ENCODE results near the gene KNTC1. TPM values are rescaled to one million over a fixed set of nuclear protein-coding genes. Genes with fewer than 3 reads are reported as not detected.
A peak's percentile ranks its signal among the peaks of the same experiment; 100 is the strongest.

Gene KNTC1
- total RNA-seq, 2 experiments from 2014 or later = 170 to 195 TPM

DNA sequence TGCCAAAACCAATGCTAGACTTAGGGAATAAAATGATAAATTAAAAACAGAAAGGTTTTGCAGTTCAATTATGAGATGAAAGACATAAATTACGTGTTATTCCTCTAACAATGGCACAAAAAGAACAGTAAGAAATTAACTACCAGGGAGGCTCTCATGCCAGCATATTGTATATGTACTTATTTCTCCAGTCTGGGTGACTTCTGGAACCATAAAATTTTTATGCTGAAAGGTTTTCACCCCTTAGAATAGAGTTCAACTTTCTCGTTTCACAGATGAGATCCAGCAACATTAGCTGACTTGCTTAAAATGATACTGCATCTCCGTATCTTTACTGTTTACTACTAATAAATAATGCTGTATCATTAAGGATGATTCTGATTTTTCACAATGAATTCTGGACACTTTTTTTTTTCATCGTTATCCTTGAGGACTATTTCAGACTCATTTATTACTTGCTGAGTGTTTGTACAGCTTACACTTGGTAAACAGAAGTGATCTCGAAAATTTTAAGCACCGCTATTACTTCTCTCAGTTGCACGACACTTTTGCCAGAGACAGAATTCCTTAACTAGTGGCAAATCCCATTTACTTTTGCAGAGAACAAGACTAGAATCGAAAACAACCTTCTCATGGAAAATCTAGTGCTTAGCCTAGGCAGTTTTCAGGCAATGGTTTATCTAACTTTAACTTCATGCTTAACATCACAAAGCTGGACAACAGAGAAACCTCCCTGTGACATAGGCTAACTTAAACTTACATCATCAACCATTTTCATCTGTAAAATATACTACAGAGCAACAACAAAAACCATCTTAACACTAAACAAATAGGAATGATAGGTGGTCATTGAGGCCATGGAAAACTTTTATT lies 3.0 kb upstream of the KNTC1 start:
- ChIA-PET CTCF (ENCODE audit: unreplicated experiment) (no interaction called here), POLR2A (interaction anchor here (0.6 to 2.5 kb wide), 3 partner anchors 11 to 32 kb away, joined by 3 to 18 read pairs (median 3); partner anchors contain the start of gene ZCCHC8)
- Histone ChIP-seq H3K4me3 (ENCODE audit: low read depth, low read length, poor library complexity, severe bottlenecking) (peak overlapping the region; percentile 99), H3K4me2 (ENCODE audit: low read length) (peak overlapping the region; percentile 75), H3K79me2 (ENCODE audit: insufficient read depth, low read depth, low read length) (peaks cover 96% of the 10 kb centered on the region), H3K36me3 (ENCODE audit: insufficient read depth, low read length) (peaks cover 80% of the 10 kb centered on the region), H3K9me3 (ENCODE audit: low read length) (no peaks in the 10 kb centered on the region), H4K20me1 (ENCODE audit: insufficient read depth, low read length) (peaks cover 52% of the 10 kb centered on the region), H2AFZ (ENCODE audit: low read length) (no peak overlapping the region), H3K4me1 (ENCODE audit: insufficient read depth, low read length, poor library complexity, severe bottlenecking) (peaks cover 39% of the 10 kb centered on the region), H3K9me2 (ENCODE audit: insufficient read depth, low read length) (no peaks in the 10 kb centered on the region), H3K27ac (ENCODE audit: low read depth, low read length, poor library complexity, severe bottlenecking) (peak overlapping the region; percentile 1)
- TF ChIP-seq, protein P1, sequence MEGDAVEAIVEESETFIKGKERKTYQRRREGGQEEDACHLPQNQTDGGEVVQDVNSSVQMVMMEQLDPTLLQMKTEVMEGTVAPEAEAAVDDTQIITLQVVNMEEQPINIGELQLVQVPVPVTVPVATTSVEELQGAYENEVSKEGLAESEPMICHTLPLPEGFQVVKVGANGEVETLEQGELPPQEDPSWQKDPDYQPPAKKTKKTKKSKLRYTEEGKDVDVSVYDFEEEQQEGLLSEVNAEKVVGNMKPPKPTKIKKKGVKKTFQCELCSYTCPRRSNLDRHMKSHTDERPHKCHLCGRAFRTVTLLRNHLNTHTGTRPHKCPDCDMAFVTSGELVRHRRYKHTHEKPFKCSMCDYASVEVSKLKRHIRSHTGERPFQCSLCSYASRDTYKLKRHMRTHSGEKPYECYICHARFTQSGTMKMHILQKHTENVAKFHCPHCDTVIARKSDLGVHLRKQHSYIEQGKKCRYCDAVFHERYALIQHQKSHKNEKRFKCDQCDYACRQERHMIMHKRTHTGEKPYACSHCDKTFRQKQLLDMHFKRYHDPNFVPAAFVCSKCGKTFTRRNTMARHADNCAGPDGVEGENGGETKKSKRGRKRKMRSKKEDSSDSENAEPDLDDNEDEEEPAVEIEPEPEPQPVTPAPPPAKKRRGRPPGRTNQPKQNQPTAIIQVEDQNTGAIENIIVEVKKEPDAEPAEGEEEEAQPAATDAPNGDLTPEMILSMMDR (conservative IDR thresholded peaks at IDR 0.05; ENCODE audit: low read length) = no peak
- TF ChIP-seq EZH2phosphoT487 (IDR thresholded peaks at IDR 0.05; ENCODE audit: borderline replicate concordance, low read depth, low read length) = no peak
- no peak for DNase-seq (ENCODE audit: low spot score)
- intact Hi-C loops (cut with micrococcal nuclease; ENCODE audit: unreplicated experiment) = loop anchor here (1.0 to 10.0 kb wide), 2 partner anchors 21 to 841 kb away; partner anchors contain the start of gene SBNO1
- BruUV-seq (replicated peaks) = no TSS peak

DNA sequence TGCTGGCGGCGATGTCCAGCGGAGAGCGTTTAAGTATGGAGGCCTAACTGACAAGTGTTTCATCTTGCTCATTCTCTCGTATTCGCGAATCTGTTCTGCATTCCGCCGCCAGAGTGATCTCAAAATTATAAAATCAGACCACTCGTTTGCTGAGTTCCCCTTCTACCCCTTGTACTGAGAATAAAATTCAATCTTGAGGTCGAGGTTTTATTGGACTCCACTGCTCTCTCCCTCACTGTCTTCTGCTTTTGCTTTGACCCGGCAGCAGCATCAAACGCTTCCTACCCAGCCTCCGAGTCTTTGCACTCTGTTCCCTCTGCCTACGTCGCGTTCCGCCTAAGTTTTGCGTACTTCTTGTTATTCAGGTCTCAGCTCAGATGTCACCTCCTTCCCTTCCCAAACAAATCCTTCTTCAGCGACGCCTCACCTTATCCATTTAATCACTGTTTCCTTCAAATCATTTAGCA lies 462 bp downstream of the KNTC1 start:
- H2AFZ ChIP-seq (ENCODE audit: low read length) = peak overlapping the region; percentile 22; the same call in 1 of the 2 replicates
- H3K9me2 ChIP-seq (ENCODE audit: insufficient read depth, low read length) = no peaks in the 10 kb centered on the region
- H3K79me2 ChIP-seq (ENCODE audit: insufficient read depth, low read depth, low read length) = peaks cover 91% of the 10 kb centered on the region
- peaks cover 32% of the 10 kb centered on the region for H4K20me1 ChIP-seq (ENCODE audit: insufficient read depth, low read length)
- peak overlapping the region; percentile 99 for H3K4me3 ChIP-seq (ENCODE audit: low read depth, low read length, poor library complexity, severe bottlenecking)
- ChIA-PET POLR2A (interaction anchor here (0.6 to 2.7 kb wide), 5 partner anchors 10 to 909 kb away, joined by 3 to 37 read pairs (median 4); partner anchors contain the start of gene ZCCHC8), CTCF (ENCODE audit: unreplicated experiment) (no interaction called here)
- peaks cover 47% of the 10 kb centered on the region for H3K4me1 ChIP-seq (ENCODE audit: insufficient read depth, low read length, poor library complexity, severe bottlenecking)
- intact Hi-C loops (cut with micrococcal nuclease; ENCODE audit: unreplicated experiment) = loop anchor here (1.0 to 10.0 kb wide), 4 partner anchors 27 to 837 kb away; partner anchors contain the start of genes DENR, SBNO1 and ZCCHC8
- peak overlapping the region; percentile 92 for H3K27ac ChIP-seq (ENCODE audit: low read depth, low read length, poor library complexity, severe bottlenecking)
- H3K4me2 ChIP-seq (ENCODE audit: low read length) = peak overlapping the region; percentile 88
- H3K36me3 ChIP-seq (ENCODE audit: insufficient read depth, low read length) = peaks cover 78% of the 10 kb centered on the region
- TF ChIP-seq, protein P1 (conservative IDR thresholded peaks at IDR 0.05; ENCODE audit: low read length) = no peak
- no peak for TF ChIP-seq EZH2phosphoT487 (IDR thresholded peaks at IDR 0.05; ENCODE audit: borderline replicate concordance, low read depth, low read length)
- BruUV-seq (replicated peaks) = TSS peak; percentile 88
- DNase-seq (ENCODE audit: low spot score) = peak; percentile 77
- no peaks in the 10 kb centered on the region for H3K9me3 ChIP-seq (ENCODE audit: low read length)
